Islet of Langerhans (tissue), 1 donor: ENCODE measurements around the gene IL27RA.

Experiments
- FAIRE-seq: peaks from one replicate; lab custom pipeline; 2011; peaks lifted over from hg19 to GRCh38; lab: Jason Lieb, UNC

The IL27RA gene

GRCh38 chr19:14059652-14060155 is 28.1 kb downstream of the IL27RA start:
- FAIRE-seq = no peak

DNA sequence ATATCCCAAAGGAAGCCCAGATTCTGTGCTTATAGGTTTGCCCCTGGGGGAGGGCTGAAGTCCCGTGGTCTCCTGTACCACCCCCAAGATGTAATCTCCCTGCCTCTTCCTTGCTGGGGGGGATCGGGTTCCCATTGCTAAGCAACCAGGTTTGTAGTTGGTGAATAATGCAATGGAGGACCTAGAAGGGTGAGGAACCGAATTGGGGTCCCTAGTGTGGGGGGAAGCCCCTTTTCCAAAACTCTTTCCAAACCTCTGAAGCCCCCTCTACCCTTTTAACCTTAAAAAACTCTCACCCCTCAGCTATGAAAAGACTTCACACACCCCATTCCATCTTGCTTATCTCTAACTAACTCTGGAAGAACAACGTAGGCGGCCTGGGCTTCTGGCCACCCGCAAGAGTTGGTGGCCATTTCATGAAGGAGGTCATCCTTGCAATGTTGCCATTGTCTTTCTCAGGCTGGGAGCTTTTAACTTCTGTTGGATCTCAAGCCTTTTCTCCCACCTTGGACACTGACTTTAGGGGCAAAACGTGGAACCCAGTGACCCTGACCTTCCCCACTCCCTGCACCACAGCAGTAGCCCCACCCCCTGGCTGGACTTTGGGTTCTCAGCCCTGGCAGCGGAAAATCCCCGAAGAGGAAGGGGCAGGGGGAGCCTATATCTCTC is 29.7 kb downstream of the IL27RA start:
- no peak for FAIRE-seq

GRCh38 chr19:14061751-14062557 is 30.4 kb downstream of the IL27RA start, which contains the start of gene PALM3:
Gene PALM3, minus strand, starts transcription at chr19:14062076. Its CDS starts 96 bp downstream, at chr19:14061980.
- FAIRE-seq = no peak

- no peak for FAIRE-seq
These were observed 30.9 kb downstream of the IL27RA start for GRCh38 chr19:14062558-14062855.

GRCh38 chr19:14063105-14063504 is 31.5 kb downstream of the IL27RA start:
- FAIRE-seq = no peak

GRCh38 chr19:14066134-14066533 is 34.6 kb downstream of the IL27RA start:
- FAIRE-seq = no peak

DNA sequence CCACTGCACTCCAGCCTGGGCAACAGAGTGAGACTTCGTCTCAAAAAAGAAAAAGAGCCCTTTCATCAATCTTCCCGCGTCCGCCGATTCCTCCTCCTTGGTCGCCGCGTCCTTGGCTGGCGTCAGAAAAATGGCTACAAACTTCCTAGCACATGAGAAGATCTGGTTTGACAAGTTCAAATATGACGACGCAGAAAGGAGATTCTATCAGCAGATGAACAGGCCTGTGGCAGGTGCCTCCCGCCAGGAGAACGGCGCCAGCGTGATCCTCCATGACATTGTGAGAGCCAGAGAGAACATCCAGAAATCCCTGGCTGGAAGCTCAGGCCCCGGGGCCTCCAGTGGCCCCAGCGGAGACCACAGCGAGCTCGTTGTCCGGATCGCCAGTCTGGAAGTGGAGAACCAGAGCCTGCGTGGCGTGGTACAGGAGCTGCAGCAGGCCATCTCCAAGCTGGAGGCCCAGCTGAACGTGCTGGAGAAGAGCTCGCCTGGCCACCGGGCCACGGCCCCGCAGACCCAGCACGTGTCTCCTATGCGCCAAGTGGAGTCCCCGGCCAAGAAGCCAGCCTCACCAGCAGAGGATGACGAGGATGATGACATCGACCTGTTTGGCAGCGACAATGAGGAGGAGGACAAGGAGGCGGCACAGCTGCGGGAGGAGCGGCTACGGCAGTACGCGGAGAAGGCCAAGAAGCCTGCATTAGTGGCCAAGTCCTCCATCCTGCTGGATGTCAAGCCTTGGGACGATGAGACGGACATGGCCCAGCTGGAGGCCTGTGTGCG is 38.9 kb downstream of the IL27RA start:
- no peak for FAIRE-seq

GRCh38 chr19:14072535-14073260 is 41.1 kb downstream of the IL27RA start, which contains the start of gene MISP3:
Gene MISP3, plus strand, starts transcription at chr19:14072786. Its CDS starts 524 bp downstream, at chr19:14073310.
- FAIRE-seq = no peak

DNA sequence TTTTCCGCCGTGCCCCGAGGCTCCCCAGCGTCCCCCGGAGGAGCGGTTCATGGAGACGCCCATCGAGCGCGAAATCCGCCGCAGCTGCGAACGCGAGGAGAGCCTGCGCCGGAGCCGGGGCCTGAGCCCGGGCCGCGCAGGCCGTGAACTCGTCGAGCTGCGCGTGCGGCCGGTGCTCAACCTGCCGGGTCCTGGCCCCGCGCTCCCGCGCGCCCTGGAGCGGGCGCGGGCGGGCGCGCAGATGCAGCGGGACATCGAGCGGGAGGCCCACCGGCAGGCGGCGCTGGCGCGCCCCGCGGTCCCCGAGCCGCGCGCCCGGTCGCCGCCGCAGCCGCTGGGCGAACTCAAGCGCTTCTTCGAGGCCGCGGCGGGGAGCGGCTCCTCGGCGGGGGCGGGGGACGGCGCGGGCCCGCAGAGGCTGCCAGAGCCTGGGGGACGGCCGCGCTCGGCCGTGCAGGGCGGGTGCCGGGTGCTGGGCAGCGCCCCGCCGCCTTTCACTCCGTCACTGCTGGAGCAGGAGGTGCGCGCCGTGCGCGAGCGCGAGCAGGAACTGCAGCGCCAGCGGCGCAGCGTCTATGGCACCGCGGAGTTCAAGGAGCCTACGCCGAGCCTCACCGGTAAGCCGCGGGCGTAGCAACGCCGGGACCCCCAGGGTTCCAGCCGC is 41.8 kb downstream of the IL27RA start:
- FAIRE-seq = no peak

DNA sequence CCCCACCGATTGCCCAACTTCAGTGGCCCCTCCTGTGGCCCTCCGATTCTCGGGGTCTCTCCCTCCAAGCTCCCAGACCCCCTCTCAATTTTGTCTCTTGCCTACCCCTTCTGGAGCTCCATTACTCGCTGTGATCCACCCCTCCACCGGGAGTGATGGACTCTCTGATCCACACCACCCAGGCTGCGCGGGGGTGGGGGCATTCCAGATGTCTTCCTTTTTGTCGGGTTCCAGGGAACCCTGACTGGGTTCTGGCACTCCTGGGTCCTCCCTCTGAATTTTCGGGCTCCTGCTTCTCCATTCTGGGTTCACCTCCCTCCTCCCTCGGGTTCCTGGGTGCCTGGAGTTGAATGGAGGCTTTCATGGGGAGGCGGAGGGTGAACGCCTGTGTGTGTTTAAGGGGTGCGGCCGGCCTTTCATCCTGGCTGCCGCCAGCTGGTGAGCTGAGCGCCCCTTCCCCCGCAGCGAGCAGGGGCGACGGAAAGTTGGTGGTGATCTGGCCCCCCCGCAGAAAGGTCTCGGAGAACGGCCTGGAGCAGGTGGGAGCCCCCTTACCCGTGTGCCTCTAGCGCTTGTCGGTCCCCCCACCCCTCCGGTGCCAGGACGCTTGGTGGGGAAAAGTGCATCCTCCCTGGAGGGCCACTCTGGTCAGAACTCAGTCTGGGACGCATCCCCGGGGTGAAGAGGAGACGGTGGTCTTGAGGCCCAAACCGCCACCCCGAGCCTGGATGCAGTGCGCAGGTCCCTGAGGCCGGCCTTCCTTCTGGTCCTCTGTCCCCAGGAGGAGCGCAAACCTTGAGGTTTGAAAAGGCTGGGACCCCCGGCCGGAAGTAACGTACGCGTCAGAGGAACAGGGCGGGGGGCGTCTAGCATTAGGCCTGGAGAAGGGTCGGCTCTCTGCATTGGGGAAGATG is 42.6 kb downstream of the IL27RA start:
- no peak for FAIRE-seq

DNA sequence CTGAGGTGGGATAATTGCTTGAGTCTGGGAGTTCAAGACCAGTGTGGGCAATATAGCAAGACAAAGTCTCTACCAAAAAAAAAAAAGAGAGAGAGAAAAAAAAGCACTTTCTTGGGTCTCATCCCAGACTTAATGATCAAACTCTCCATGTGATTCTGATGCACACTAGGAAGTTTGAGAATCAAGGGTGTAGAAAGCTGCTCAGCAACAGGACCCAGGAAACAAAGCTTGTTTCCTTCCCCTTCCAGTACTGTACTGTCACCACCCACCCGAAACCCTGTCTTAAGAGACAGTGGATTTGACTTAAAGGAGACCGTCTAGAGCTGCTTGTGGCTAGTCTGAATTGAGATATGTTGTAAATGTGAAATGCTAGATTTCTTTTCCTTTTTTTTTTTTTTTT is 46.8 kb downstream of the IL27RA start:
- no peak for FAIRE-seq

DNA sequence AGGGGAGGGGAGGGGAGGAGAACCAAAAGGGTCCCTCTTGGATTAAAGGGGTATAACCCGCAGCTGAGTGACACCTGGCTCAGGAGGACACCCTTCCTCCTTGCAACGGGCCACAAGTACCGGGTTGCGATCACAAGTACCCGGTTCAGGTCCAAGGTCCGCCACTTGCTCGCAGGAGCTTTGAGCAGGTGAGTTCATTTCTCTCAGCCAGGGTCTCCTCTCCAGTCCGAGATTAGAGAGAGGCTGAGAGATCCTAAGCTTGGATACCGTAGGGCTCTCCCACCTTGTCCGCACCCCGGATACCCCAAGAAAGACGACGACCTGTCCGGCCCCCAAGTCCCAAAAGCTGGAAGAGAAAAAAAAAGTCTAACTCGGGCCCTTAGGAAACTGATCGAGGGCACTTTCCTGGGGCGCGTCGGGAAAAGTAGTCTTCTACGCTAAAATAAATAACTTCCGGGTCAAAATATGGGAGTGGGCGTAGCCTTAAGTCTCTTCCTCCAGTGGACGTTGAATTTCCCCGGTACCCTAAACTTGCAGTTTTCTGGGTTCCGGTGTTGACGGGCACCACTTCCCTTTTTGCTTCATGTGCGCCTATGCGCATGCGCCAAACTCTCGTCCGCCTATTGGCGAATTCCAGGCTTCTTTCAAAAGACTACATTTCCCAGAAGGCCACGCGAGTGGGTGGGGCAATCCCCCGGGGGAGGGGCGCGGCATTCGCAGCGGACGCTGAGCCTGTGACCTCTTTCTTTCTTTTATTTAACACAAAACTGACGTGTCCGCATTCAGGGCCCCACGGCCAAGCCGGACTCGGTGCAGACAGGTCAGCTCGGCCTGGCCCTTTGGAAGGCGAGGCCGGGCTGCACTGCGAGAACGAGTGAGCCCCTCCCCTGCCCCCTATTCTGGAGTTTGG is 49.6 kb downstream of the IL27RA start:
- peak; percentile 97 for FAIRE-seq

DNA sequence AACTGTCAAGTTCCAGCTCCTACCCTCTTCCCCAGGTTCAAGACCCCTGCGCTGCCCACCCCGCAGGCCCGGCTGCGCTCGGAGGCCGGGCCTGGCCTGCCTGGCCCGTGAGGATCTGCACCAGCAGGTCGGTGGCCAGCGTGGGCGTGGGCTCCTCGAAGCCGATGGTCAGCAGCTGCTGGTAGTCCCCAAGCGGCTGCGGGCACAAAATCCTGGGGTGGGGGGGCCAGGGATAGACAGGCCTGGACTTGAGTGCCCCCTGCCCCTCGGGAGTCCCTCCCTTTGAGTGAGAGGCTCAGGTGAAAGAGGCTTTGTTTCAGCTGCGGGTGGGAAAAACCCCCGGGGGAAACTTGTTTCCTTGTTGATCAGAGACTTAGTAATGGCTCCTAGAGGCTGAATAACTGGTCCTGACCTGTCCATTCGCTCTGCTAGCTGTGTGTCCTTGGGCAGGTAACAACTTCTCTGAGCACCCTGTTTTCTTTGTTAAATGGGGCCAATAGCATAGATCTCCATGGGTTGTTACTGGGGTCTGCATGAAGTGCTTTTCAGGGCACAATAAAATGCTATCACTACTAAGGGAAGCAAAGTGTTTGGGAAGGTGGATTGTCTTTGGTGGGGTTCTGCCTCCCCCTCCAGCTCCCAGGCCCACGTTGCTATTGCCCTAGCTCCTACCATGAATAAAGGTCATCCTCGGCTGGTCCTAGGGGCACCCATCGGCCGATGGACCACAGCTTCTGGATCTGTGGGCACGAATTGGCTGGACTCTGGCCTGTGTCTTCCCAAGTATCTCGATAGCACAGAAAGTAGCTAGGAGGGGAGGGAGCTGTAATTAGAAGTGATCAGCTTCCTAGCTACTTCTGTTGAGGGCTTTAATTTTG is 50.5 kb downstream of the IL27RA start:
- FAIRE-seq = no peak

DNA sequence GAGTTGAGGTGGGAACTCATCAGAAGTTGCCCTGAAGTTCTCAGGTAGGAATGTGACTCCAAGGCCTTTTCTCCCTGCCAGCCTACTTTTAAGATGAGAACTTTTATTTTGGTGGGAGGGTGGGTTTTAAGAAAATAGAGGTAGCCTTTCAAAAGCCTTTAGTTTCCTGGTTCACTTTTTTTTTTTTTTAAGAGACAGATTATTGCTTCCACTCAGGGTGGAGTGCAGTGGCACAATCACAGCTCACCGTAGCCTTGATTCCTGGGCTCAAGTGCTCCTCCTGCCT is 51.1 kb downstream of the IL27RA start:
- no peak for FAIRE-seq

GRCh38 chr19:14085309-14085995 is 53.9 kb downstream of the IL27RA start, which contains the start of gene C19orf67:
Gene C19orf67, minus strand, starts transcription at chr19:14085783. Its CDS starts 156 bp downstream, at chr19:14085627.
- no peak for FAIRE-seq

DNA sequence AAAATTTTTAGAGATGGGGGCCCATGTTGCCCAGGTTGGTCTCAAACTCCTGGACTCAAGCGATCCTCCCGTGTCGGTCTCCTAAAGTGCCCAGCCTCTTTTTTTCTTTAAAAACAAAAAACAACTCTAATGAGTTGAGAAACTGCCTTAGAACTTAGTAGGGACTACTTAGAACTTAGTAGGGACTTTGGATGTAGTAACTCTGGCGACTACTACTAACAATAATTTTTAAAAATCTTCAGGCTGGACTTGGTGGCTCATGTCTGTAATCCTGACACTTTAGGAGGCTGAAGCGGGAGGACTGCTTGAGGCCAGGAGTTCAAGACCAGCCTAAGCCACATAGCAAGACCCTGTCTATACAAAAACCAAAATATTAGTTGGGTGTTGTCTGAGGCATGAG is 54.5 kb downstream of the IL27RA start:
- FAIRE-seq = no peak

- no peak for FAIRE-seq
These were observed 57.3 kb downstream of the IL27RA start for GRCh38 chr19:14088634-14089411.
